ENCODE results near the gene CCDC150. TPM values are rescaled to one million over a fixed set of nuclear protein-coding genes. Genes with fewer than 3 reads are reported as not detected.

The CCDC150 gene
- total RNA-seq, 1 experiment from 2014 or later, result 38.0 TPM

DNA sequence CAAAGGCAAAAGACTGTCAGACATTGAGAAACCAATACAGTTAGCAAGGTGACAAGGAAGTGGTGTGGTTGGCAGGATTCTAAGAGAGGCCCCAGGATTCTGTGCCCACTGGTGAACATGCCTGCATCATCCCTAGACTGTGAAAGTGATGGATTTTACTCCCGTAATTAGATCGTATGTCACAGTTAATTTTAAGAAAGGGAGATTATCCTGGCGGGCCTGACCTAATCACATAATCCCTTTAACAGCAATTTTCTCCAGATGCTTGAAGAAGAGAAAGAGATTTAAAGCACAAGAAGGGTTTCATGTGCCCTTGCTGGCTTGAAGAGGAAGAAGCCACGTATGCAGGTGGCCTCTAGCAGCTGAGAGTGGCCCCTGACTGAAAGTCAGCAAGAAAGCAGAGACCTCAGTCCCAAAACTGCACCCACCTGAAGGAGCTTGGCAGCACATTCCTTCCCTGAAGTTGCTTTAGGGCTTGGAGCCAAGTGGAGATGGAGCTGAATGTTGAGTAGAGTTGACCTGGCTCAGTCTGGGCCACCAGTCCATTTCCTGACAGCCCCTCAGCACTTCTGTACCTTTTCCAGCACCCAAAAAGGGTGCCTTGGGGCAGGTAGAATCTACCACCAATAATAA is 110.9 kb downstream of the CCDC150 start:
- Histone ChIP-seq H3K36me3 (ENCODE audit: insufficient read depth, low read length, poor library complexity, severe bottlenecking) (no peaks in the 10 kb centered on the region), H3K4me3 (ENCODE audit: low read depth, low read length, poor library complexity, severe bottlenecking) (no peak overlapping the region), H3K4me1 (ENCODE audit: insufficient read depth, low read length, poor library complexity, severe bottlenecking) (peaks cover 10% of the 10 kb centered on the region), H3K9me3 (ENCODE audit: low read depth, low read length, poor library complexity, severe bottlenecking) (no peaks in the 10 kb centered on the region), H3K27me3 (replicated peaks; ENCODE audit: insufficient read depth, low read depth, low read length, poor library complexity) (no peaks in the 10 kb centered on the region), H3K27ac (ENCODE audit: low read depth, low read length, poor library complexity, severe bottlenecking) (no peak overlapping the region)
- ChIA-PET POLR2A (ENCODE audit: low non-redundant PET) (no interaction called here), CTCF (interaction anchor here (1.4 kb wide), 1 partner anchor 10 kb away, joined by 7 read pairs; no protein-coding TSS in a partner anchor)
- no peak for TF ChIP-seq EZH2 (IDR thresholded peaks at IDR 0.05; ENCODE audit: borderline replicate concordance, low read depth, low read length, poor library complexity, severe bottlenecking)
- TF ChIP-seq, protein P1, sequence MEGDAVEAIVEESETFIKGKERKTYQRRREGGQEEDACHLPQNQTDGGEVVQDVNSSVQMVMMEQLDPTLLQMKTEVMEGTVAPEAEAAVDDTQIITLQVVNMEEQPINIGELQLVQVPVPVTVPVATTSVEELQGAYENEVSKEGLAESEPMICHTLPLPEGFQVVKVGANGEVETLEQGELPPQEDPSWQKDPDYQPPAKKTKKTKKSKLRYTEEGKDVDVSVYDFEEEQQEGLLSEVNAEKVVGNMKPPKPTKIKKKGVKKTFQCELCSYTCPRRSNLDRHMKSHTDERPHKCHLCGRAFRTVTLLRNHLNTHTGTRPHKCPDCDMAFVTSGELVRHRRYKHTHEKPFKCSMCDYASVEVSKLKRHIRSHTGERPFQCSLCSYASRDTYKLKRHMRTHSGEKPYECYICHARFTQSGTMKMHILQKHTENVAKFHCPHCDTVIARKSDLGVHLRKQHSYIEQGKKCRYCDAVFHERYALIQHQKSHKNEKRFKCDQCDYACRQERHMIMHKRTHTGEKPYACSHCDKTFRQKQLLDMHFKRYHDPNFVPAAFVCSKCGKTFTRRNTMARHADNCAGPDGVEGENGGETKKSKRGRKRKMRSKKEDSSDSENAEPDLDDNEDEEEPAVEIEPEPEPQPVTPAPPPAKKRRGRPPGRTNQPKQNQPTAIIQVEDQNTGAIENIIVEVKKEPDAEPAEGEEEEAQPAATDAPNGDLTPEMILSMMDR (conservative IDR thresholded peaks at IDR 0.05; ENCODE audit: low read depth, low read length), result no peak
- intact Hi-C loops (cut with micrococcal nuclease; ENCODE audit: unreplicated experiment), result loop anchor here (2.0 to 10.0 kb wide), 2 partner anchors 628 to 676 kb away; no protein-coding TSS in a partner anchor
- BruUV-seq (replicated peaks), result no TSS peak
- DNase-seq (ENCODE audit: low spot score), result peak; percentile 84

DNA sequence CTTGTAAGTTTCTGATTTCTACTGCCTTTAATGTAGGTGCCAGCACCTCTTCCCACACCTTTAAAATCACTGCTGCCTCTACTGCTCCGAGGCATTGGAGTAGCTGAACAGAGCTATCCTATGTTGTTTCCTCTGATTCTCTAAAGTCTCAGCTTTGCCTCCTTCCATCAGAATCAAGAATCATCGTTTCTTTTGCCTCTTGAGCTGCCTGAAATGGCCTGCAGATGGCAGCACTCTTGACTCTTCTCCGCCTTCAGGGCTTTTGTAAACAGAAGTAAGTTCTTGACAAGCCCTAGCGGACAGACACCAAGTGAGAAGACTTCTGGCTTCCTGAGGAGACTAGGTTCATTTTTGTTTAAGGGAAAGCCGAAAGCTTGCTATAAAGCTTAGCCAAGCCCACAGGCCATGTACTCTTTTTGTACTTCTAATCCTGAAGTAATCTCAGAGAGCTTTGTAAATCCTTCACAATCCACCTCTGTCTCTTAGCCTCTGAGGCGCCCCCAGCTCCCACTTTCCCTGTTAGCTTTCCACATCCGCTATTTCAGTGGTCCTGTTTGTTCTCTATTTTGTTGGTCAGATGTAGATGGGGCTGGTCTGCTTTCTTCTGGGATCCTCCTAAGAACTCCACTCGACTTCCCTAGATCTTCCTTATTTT is 111.6 kb downstream of the CCDC150 start:
- Histone ChIP-seq H3K9me3 (ENCODE audit: low read depth, low read length, poor library complexity, severe bottlenecking) (no peaks in the 10 kb centered on the region), H3K27ac (ENCODE audit: low read depth, low read length, poor library complexity, severe bottlenecking) (no peak overlapping the region), H3K36me3 (ENCODE audit: insufficient read depth, low read length, poor library complexity, severe bottlenecking) (no peaks in the 10 kb centered on the region), H3K4me3 (ENCODE audit: low read depth, low read length, poor library complexity, severe bottlenecking) (no peak overlapping the region), H3K4me1 (ENCODE audit: insufficient read depth, low read length, poor library complexity, severe bottlenecking) (peaks cover 10% of the 10 kb centered on the region), H3K27me3 (replicated peaks; ENCODE audit: insufficient read depth, low read depth, low read length, poor library complexity) (no peaks in the 10 kb centered on the region)
- ChIA-PET POLR2A (ENCODE audit: low non-redundant PET) (no interaction called here), CTCF (interaction anchor here (0.5 to 1.4 kb wide), 2 partner anchors 9 to 32 kb away, joined by 3 to 7 read pairs; no protein-coding TSS in a partner anchor)
- intact Hi-C loops (cut with micrococcal nuclease; ENCODE audit: unreplicated experiment), result loop anchor here (2.0 to 10.0 kb wide), 2 partner anchors 628 to 676 kb away; no protein-coding TSS in a partner anchor
- TF ChIP-seq, protein P1 (conservative IDR thresholded peaks at IDR 0.05; ENCODE audit: low read depth, low read length), result peak; percentile 97
- TF ChIP-seq EZH2 (IDR thresholded peaks at IDR 0.05; ENCODE audit: borderline replicate concordance, low read depth, low read length, poor library complexity, severe bottlenecking), result no peak
- DNase-seq (ENCODE audit: low spot score), result peak; percentile 87
- BruUV-seq (replicated peaks), result no TSS peak

DNA sequence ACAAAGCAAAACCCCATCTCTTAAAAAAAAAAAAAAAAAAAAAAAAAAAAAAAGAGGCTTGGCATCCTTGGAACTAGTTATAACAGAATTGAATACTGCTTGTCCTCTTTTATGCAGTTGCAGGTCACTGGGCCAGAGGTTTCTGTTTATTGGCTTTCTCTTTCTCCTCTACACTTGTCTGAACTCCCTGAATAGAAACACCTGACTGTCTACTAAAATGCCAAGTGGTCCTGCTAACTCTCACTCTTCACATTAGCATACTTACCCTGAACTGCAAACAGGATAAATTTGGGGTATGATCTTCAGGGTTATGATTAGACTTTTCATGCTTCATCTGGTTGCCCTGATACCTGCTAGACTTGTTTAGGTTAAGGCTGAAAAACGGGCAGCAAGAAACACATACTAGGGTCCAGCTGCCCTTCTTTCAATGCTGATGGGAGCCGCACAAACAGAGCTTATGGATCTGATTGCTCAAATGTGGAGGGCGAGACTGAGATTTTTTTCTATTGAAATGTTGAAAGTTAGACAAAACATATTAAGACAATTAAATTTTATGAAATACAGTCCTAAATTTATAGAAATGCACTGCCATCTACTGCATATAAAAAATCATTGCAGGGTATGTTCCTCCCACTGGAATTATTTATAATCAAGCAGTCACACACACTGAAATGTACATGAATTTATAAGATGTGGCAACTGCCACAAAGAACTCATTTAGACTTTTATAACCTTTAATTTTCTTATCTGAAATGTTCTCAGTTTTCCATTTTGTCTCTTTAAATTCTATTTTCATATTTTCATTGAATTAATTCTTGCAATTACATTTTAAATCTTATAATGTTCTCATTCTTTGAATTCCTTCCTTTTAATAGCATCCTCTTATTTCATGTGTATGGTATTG is 119.2 kb downstream of the CCDC150 start:
- CTCF ChIA-PET, result interaction anchor here (0.6 to 1.9 kb wide), 4 partner anchors 8 to 680 kb away, joined by 5 to 7 read pairs (median 6); no protein-coding TSS in a partner anchor
- BruUV-seq (replicated peaks), result no TSS peak
- DNase-seq (ENCODE audit: low spot score), result peak; percentile 17

More for the DNA sequence above, 119.2 kb downstream of the CCDC150 start:
- POLR2A ChIA-PET (ENCODE audit: low non-redundant PET), result interaction anchor here (0.6 kb wide), 1 partner anchor 272 kb away, joined by 3 read pairs; no protein-coding TSS in a partner anchor
- Histone ChIP-seq H3K36me3 (ENCODE audit: insufficient read depth, low read length, poor library complexity, severe bottlenecking) (peaks cover 10% of the 10 kb centered on the region), H3K27me3 (replicated peaks; ENCODE audit: insufficient read depth, low read depth, low read length, poor library complexity) (no peaks in the 10 kb centered on the region), H3K4me3 (ENCODE audit: low read depth, low read length, poor library complexity, severe bottlenecking) (no peak overlapping the region), H3K4me1 (ENCODE audit: insufficient read depth, low read length, poor library complexity, severe bottlenecking) (no peaks in the 10 kb centered on the region), H3K9me3 (ENCODE audit: low read depth, low read length, poor library complexity, severe bottlenecking) (no peaks in the 10 kb centered on the region), H3K27ac (ENCODE audit: low read depth, low read length, poor library complexity, severe bottlenecking) (no peak overlapping the region)
- TF ChIP-seq, protein P1 (conservative IDR thresholded peaks at IDR 0.05; ENCODE audit: low read depth, low read length), result peak; percentile 52
- TF ChIP-seq EZH2 (IDR thresholded peaks at IDR 0.05; ENCODE audit: borderline replicate concordance, low read depth, low read length, poor library complexity, severe bottlenecking), result no peak
- intact Hi-C loops (cut with micrococcal nuclease; ENCODE audit: unreplicated experiment), result loop anchor here (2.0 to 10.0 kb wide), 3 partner anchors 221 to 684 kb away; no protein-coding TSS in a partner anchor
